8988T (cell line): ENCODE data around the gene SDF2L1.
"Not testable (repeated sequence)": the region's sequence is repeated elsewhere in the genome, so short reads cannot be mapped to it uniquely, and the experiment has no call there.

Source experiments
- DNase-seq: peaks from one replicate; pipeline ENCODE4 v3.0.0; 2011

The SDF2L1 gene

DNA sequence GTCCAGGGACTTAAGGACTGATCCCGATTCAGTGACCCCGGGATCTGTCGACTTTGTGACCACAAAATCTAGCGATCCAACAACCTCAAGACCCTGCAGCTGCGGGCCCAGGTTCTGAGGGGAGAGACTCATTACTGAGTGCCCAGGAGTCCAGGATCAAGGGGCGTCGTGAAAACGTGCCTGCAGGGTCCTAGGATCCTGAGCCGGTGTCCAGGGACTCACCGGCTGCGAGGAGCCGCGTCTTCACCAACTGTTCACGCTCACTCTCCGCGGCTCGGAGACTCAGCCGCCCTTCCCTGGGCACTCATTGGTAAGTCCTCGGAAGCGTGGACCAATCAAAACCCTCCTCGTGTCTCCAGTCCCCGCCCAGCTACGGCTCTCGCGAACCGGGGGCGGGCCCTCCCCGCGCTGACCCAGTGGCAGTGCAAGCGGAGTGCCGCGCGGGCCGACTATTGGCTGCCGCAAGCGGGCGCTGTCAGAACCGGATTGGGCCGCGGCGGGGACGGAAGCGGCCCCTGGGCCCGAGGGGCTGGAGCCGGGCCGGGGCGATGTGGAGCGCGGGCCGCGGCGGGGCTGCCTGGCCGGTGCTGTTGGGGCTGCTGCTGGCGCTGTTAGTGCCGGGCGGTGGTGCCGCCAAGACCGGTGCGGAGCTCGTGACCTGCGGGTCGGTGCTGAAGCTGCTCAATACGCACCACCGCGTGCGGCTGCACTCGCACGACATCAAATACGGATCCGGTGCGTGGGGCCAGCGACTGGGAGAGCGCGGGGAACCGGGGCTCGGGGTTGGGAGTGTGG, at the start of gene SDF2L1:
Gene SDF2L1, plus strand, starts transcription at position 514 of the 795 bp plus-strand sequence. Its CDS starts 35 bp downstream, at position 549.
- DNase-seq, result peak; percentile 93

DNA sequence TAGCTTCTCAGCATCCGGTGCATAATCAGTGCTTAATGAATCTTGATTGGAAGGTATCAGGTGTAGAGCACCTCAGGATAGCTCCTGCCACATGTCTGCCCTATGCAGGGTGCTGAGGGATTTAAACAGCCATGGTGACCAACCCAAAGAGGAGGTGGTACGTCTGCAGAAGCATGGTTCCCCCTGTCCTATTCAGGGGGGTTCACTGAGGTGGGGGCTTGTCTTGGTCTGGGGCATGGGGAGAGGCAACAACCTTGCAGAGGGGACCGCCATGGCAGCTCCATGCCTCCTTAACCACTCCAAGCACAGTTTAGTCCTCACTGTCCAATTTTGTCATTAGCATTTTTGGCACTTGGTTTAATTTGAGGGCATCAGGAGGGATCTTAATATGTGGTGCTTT, 49.7 kb upstream of the SDF2L1 start:
- DNase-seq, result no peak

DNA sequence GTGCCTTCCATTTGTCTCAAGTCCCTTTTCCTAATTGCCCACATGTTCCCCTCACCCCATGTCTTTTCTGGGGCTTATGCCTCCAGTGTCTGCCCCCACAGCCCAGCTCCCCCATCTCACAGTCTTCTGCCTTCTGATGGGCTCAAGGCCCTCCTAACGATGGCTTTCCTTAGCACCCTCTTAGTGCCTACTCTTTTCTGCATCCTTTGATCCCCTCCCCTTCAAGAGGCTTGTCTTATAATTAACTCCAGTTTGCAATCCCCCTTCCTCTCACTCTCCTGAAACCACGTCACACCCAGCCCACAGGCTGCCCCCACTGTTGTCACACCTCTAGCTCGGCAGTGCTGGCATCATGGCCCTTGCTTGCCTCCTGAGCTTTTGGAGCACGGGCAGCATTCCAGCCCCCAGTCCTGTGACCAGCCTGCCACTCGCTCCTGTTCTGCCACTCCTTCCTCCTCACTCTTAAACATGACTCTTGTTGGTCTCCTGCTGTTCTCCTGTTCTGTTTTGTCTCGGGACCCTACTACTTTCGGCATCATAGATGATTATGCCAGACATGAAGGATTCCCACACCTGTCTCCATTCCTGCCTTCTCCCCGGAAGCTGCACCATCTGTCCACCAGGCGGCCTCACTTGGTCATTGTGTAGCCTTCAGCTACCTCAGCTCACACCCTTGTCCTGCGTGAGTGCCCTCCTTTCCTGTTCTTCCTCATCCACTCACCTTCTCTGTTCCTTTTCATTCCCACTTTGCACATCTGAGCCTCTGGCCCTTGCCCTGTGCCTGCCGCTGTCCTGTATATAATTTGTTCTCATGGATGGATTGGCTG, 48.5 kb upstream of the SDF2L1 start:
- no peak for DNase-seq

DNA sequence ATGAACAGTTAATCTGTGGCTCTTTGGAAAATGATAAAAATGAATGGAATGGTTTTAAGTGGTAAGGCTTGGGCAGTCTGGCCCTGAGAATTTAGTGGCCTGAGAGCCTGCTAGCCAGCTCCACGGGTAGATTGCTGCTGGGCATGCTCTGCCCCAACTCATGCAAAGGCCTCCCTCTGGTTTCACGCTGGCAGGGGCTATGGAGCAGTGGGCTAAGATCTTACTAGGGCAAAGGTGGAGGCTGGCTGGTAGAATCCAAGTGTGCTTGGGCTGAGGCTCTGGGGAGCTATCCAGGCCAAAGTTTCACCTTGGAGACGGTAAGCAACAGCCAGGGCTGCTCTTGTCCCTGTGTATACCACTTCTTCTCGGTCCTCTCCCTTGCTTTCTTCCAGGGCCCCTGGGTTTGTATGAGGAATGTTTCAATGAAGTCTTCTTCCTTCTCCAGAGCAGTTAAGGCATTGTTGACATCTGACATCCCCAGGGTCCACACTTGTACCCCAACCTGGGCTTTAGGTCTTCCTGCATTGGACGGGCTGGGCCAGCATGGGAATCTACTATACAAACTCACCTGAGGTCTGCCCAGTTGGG, 47.1 kb upstream of the SDF2L1 start:
- no peak for DNase-seq

DNA sequence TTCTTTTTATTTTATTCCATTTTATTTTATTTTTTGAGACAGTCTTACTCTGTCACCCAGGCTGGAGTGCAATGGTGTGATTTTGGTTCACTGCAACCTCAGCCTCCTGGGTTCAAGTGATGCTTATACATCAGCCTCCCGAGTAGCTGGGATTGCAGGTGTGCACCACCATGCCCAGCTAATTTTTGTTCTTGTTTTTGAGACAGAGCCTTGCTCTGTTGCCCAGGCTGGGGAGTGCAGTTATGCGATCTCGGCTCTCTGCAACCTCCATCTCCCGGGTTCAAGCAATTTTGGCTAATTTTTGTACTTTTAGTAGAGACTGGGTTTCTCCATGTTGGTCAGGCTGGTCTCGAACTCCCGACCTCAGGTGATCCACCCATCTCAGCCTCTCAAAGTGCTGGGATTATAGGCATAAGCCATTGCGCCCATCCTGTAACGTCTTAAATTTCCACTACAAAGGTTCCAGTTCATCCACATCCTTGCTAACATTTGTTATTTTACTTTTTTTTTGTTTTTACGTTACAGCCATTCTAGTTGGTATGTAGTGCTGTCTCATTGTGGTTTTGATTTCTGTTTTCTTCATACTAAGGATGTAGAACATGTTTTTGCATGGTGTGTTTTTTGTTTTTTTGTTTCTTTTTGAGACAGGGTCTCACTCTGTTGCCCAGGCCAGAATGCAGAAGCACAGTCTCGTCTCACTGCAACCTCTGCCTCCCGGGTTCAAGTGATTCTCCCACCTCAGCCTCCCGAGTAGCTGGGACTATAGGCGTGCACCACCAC, 45.6 kb upstream of the SDF2L1 start:
- DNase-seq, result not testable (repeated sequence)

DNA sequence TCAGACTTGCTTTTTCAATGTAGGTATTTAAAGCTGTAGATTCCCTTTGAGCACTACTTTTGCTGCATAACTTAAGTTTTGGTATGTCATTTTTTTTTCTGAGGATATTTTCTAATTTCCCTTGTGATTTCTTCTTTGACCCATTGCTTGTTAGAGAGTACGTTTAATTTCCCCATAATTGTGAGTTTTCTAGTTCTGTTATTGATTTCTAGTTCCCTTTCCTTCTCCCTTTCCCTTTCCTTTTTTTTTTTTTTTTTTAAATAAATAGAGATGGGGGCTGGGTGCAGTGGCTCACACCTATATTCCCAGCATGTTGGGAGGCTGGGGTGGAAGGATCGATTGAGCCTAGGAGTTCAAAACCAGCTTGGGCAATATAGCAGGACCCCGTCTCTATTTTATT, 43.8 kb upstream of the SDF2L1 start:
- DNase-seq, result no peak

DNA sequence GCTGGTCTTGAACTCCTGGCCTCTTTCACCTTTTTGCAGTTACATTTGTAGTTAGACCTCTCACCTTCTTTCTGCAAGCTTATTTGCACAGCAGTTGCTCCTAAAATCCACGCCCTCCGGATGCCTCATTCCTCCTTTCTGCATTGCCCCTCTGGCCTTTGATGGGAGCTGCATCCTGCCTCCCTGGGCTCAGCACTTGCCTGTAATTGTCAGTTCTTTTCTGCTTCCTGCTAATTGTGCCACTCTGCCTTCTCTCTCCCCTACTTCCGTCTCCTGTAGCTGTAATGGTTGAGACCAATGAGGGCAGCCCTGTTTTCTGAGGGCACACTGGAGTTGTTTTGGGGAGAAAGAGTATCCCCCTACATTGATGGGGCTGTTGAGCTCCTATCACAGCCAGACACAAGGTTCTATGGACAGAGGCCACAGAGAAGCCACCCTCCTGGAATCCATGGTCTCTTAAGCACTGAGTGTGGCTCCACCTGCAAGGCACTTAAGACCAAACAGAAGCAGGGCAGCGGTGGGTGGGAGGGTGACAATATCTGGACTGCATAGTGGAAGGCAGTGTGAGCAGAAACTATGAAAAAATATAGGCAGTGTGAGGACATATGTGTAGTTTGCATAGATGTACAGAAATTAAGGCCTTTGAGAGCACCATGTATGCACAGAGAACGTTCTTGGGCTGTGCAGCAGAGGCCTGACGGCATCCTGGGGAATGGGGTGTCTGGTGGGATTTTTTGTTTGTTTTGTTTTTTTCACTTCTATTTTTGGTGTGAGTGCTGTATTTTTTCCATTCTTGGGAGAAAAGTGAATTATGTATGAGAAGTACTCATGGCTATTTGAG, 42.8 kb upstream of the SDF2L1 start:
- no peak for DNase-seq

- DNase-seq, result no peak
Measured at GRCh38 chr22:21602579-21602978, 39.5 kb upstream of the SDF2L1 start.

DNA sequence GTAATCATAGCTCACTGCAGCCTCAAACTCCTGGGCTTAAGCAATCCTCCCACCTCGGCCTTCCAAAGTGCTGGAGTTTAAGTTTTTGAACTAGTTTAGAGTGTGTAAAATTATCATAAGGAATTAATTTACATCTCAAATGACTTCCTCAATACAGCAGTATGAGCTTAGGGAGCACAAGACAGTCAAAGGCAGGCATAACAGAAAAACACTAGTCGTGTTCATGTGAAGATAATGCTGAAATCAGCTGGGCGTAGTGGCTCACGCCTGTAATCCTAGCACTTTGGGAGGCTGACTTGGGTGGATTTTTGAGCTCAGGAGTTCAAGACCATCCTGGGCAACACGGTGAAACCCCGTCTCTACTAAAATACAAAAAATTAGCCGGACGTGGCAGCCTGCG, 38.1 kb upstream of the SDF2L1 start:
- DNase-seq, result no peak

GRCh38 chr22:21605887-21606564, 36.1 kb upstream of the SDF2L1 start:
- no peak for DNase-seq

- DNase-seq, result no peak
Measured at GRCh38 chr22:21606775-21607174, 35.3 kb upstream of the SDF2L1 start.

DNA sequence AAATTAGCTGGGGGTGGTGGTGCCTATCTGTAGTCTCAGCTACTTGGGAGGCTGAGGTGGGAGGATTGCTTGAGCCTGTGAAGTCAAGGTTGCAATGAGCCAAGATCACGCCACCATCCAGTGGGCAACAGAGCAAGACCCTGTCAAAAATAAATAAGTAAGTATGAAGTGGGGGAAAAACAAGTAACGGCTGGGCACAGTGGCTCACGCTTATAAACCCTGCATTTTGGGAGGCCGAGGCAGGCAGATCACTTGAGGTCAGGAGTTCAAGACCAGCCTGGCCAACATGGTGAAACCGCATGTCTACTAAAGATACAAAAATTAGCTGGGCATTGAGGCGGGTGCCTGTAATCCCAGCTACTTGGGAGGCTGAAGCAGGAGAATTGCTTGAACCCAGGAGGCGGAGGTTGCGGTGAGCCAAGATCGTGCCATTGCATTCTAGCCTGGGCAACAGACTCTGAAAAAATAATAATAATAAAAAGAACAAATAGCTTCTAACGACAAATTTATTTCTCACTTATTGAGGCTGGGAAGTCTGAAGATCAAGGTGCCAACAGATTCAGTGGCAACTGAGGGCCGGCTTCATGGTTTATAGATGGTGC, 32.4 kb upstream of the SDF2L1 start:
- DNase-seq, result not testable (repeated sequence)

DNA sequence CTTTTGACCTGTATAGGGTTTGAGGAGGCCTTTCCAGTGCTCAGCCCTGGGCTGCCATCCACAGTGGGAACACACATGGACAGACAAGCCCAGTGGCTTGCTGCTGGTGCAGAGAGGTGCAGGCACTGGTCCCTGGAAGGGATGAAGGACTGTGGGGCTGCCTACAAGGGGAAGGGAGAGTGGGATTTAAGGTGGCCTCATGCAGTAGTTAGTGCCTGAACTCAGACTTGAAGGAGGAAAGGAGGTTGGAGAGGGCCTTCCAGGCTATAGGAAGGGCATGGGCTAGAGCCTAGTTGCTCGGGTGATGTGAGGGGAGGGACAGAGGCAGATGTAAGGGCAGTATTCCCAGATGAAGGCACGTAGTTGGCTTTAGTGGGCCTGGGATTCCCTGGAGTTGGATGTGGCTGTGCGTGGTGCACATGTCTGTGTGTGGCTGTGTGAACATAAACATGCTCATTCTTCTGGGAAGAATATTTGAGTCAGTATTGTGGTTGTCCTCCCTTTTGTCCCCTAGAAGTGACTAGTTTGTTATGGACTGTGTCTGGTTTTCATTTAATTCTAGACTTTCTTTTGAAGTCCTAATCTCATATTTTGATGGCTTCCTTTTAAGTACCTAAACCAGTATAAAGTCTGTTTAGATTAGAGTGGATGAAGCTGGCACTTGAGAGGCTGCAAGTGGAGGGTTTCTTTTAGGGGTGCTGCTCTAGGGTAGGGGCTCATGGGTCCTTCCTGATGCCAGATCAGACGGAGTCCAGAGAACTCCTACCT, 30.7 kb upstream of the SDF2L1 start:
- no peak for DNase-seq

GRCh38 chr22:21612858-21613257, 29.2 kb upstream of the SDF2L1 start:
- no peak for DNase-seq

DNA sequence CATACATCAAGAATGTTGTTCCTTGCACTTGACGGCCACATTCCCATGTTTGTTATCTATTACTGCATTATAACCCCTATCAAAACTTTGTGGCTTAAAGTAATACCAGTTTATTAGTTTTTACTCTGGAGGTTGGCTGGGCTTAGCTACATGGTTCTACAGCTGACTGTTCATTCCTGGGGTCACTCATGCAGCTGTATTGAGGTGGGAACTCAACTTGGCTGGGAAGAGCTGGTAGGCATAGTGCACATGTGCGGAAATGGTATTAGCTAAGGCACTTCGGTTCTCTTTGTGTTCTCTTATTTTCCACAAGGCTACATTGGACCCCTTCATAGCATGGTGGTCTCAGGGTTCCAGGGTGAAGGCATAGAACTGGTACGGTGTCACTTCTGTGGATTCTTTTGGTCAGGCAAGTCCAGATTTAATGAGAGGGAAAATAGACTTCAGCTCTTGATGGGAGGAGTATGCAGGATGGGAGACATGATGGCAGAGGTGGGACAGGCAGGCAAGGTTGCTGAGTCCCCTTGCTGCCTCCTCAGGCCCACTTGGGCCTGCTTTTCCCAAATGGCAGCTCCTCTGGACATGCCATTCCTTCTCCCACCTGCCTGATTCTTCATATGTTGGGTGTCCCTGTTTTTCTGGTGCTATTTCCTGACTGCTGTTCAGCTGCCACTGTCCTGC, 28.4 kb upstream of the SDF2L1 start:
- no peak for DNase-seq

DNA sequence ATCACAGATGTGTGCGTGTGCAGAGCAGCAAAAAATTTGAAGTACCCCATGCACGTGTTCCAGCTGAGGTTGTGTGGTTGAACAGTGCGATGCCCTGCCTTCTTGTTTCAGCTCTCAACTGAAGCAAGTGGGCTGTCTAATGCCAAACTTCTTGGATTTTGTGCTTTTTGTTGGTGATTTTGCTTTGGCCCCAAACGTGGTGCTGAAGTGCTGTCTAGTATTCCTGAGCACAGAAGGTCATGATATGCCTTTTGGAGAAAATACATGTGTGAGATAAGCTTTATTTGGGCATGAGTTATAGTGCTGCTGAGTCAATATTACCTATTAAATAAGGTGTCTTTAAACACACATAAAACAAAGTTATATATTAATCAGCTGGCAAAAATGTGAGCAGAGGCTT, 26.4 kb upstream of the SDF2L1 start:
- no peak for DNase-seq

DNA sequence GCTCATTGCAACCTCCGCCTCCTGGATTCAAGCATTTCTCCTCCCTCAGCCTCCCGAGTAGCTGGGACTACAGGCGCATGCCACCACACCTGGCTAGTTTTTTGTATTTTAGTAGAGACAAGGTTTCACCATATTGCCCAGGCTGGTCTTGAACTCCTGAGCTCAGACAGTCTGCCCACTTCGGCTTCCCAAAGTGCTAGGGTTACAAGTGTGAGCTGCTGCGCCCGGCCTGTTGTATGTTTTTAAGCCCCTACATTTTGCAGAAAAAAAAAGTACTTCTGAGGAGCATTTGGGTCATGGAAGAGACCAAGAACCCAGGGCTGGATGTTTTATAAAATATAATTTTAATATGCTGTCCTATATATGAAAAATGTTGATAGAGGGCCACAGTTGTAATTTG, 24.8 kb upstream of the SDF2L1 start:
- DNase-seq, result not testable (repeated sequence)

- no peak for DNase-seq
Measured at GRCh38 chr22:21621025-21621424, 21.1 kb upstream of the SDF2L1 start.
